ENCODE data around the gene SAFB2. TPM values are rescaled to one million over a fixed set of nuclear protein-coding genes. Genes with fewer than 3 reads are reported as not detected.

SAFB2 gene
- total RNA-seq, 1 experiment from 2014 or later: 76.1 TPM

GRCh38 chr19:5645409-5645808 is 22.8 kb upstream of the SAFB2 start:
- DNase-seq: no peak
- WGBS (ENCODE audit: extremely low coverage, insufficient read length, low lambda C conversion rate): no CpG with 5 or more reads among the region's 5 CpGs
- Histone ChIP-seq H3K79me2 (ENCODE audit: insufficient read depth, low read length) (peaks cover 12% of the 10 kb centered on the region; the same call in 1 of the 2 replicates), H2BK20ac (ENCODE audit: low read depth, low read length, poor library complexity, severe bottlenecking) (no peak overlapping the region), H3K23ac (ENCODE audit: insufficient read length, low read depth, low read length) (no peak overlapping the region), H3K9me3 (ENCODE audit: control insufficient read depth, low read depth, low read length) (no peaks in the 10 kb centered on the region), H2BK12ac (ENCODE audit: insufficient read length, low read depth, low read length) (no peak overlapping the region), H4K20me1 (ENCODE audit: control insufficient read depth, insufficient read depth, insufficient read length) (no peaks in the 10 kb centered on the region), H4K91ac (ENCODE audit: insufficient read length, low read depth, low read length) (no peak overlapping the region), H3K9ac (ENCODE audit: extremely low read depth, insufficient read length, low read length) (no peak overlapping the region), H4K8ac (replicated peaks; ENCODE audit: insufficient read length, low read depth, low read length) (no peak overlapping the region), H2BK15ac (ENCODE audit: low read depth, low read length) (no peak overlapping the region), H2AFZ (ENCODE audit: low read length) (no peak overlapping the region), H3K79me1 (ENCODE audit: insufficient read depth, low read depth, low read length, poor library complexity, severe bottlenecking) (peaks cover 7% of the 10 kb centered on the region), H3K4ac (ENCODE audit: low read depth, low read length) (no peak overlapping the region), H2BK5ac (ENCODE audit: insufficient read length, low read length) (no peak overlapping the region), H4K5ac (ENCODE audit: insufficient read length, low read depth, low read length) (no peak overlapping the region), H3K23me2 (ENCODE audit: insufficient read length, low read depth, low read length, poor library complexity, severe bottlenecking) (no peaks in the 10 kb centered on the region), H3K4me1 (ENCODE audit: insufficient read depth, low read length) (no peaks in the 10 kb centered on the region), H2BK120ac (ENCODE audit: low read depth, low read length, poor library complexity, severe bottlenecking) (no peak overlapping the region), H3T11ph (ENCODE audit: low read length) (no peak overlapping the region), H3K27me3 (ENCODE audit: insufficient read depth, low read length) (no peaks in the 10 kb centered on the region), H2AK5ac (ENCODE audit: insufficient read length, low read length) (no peak overlapping the region), H3K18ac (ENCODE audit: insufficient read length, low read depth, low read length) (no peak overlapping the region), H3K56ac (ENCODE audit: insufficient read length, low read depth, low read length) (no peak overlapping the region), H3K4me2 (ENCODE audit: insufficient read depth, insufficient read length, low read length) (no peak overlapping the region), H3K14ac (ENCODE audit: insufficient read depth, low read length) (no peak overlapping the region), H3K27ac (ENCODE audit: insufficient read length, low read depth, low read length) (no peak overlapping the region)
- no peaks in the 10 kb centered on the region for H3K27me3 Mint-ChIP-seq (ENCODE audit: low read depth)
- H3K4me3 Mint-ChIP-seq: no peak overlapping the region
- peaks cover 43 to 86% (median 81%) of the 10 kb centered on the region in 3 experiments; a peak in 6 of 7 replicates for H3K36me3 Mint-ChIP-seq (ENCODE audit: insufficient read depth in 1 of 3, low read depth in 3 of 3)
- H3K4me1 Mint-ChIP-seq: no peaks in the 10 kb centered on the region; a peak in 1 of 4 replicates
- no peak for TF ChIP-seq CTCF (conservative IDR thresholded peaks at IDR 0.05)
- peak overlapping the region in 1 of 3 experiments; percentile 7; a peak in 1 of 7 replicates for H3K27ac Mint-ChIP-seq
- H3K9me3 Mint-ChIP-seq: no peaks in the 10 kb centered on the region
